Neural cell (in vitro differentiated cells): ENCODE measurements around the gene LRRC1.
A peak's percentile ranks its signal among the peaks of the same experiment; 100 is the strongest.

ENCODE experiments used
- EP300 ChIP-seq: fragments of 450-650 bp; conservative IDR thresholded peaks from 2 replicates; pipeline ENCODE4 v1.6.1; 2014; ENCODE audit warnings: antibody characterized with exemption, mild to moderate bottlenecking, moderate library complexity; ENCODE audit not compliant: poor library complexity, severe bottlenecking
- EZH2 ChIP-seq: fragments of 200-600, 300-800 bp; shearing (Covaris generic), sonication (generic); IDR thresholded peaks from 2 replicates; pipeline ENCODE4 v1.6.1; 2014; ENCODE audit warnings: antibody characterized with exemption, low read length, borderline replicate concordance, mild to moderate bottlenecking; ENCODE audit not compliant: insufficient read depth, poor library complexity, severe bottlenecking
- MXI1 ChIP-seq: fragments of 450-650 bp; conservative IDR thresholded peaks from 2 replicates; pipeline ENCODE4 v1.6.1; 2014; ENCODE audit warnings: antibody characterized with exemption, mild to moderate bottlenecking; ENCODE audit not compliant: poor library complexity, severe bottlenecking
- RAD21 ChIP-seq: fragments of 450-650 bp; conservative IDR thresholded peaks from 2 replicates; pipeline ENCODE4 v1.6.1; 2014; ENCODE audit warnings: antibody characterized with exemption, mild to moderate bottlenecking, moderate library complexity
- REST ChIP-seq: IDR thresholded peaks from 2 replicates; pipeline ENCODE4 v1.6.1; 2012; ENCODE audit warnings: borderline replicate concordance
- SMC3 ChIP-seq: fragments of 450-650 bp; conservative IDR thresholded peaks from 2 replicates; pipeline ENCODE4 v1.6.1; 2014; ENCODE audit warnings: antibody characterized with exemption, mild to moderate bottlenecking, moderate library complexity; ENCODE audit not compliant: poor library complexity
- TAF1 ChIP-seq: IDR thresholded peaks from 2 replicates; pipeline ENCODE4 v1.6.1; 2012; ENCODE audit warnings: low read depth
- TF ChIP-seq, protein P1 (sequence below): fragments of 450-650 bp; IDR thresholded peaks from 2 replicates; pipeline ENCODE4 v1.5.1; 2014; ENCODE audit warnings: antibody characterized with exemption, mild to moderate bottlenecking, moderate library complexity; ENCODE audit not compliant: poor library complexity, severe bottlenecking

DNA sequence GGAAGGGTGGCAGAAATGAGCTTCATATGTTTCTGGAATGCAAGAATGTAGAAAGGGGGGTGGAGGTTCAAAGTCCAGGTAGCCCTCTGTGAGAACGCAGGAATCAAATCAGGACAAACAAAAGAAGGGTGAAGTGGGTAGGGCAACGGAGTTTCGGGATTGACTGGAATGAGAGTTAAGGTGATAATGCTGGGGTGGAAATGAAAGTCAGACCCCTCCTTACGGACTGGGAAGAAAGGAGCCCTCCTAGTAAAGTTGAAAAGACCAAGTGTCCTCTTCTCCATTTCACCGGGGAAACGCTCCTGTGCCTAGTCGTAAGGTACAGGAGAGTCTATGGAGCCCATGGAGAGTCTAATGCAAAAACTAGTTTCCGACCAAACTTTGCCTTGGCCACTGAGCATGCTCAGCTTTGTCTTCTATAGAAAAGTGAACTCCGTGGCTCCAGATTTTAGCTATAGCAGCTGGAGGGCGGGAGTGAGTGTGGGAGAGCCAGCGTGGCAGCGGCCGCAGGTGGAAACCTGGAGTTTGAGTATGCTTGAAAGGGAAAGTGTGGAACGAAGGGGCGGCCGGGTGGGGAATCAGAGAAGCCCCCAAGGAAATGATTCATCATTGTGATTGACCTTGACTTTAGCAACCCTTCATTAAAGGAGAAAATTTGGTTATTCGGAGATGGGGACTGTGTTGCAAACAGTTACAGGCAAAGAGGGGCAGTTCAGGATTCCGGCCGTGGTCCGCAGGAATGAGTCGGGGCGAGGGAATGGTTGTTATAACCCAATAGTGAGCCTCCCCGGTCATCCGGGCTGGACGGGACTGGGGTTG lies 1.3 kb upstream of the LRRC1 start:
- TF ChIP-seq, protein P1, sequence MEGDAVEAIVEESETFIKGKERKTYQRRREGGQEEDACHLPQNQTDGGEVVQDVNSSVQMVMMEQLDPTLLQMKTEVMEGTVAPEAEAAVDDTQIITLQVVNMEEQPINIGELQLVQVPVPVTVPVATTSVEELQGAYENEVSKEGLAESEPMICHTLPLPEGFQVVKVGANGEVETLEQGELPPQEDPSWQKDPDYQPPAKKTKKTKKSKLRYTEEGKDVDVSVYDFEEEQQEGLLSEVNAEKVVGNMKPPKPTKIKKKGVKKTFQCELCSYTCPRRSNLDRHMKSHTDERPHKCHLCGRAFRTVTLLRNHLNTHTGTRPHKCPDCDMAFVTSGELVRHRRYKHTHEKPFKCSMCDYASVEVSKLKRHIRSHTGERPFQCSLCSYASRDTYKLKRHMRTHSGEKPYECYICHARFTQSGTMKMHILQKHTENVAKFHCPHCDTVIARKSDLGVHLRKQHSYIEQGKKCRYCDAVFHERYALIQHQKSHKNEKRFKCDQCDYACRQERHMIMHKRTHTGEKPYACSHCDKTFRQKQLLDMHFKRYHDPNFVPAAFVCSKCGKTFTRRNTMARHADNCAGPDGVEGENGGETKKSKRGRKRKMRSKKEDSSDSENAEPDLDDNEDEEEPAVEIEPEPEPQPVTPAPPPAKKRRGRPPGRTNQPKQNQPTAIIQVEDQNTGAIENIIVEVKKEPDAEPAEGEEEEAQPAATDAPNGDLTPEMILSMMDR, result no peak
- TF ChIP-seq EZH2 (no peak), EP300 (no peak), RAD21 (no peak), REST (no peak), TAF1 (no peak), SMC3 (no peak), MXI1 (peak; percentile 36)
